Colonic mucosa (tissue), 4 donors: ENCODE data around the gene BACE1. TPM values are rescaled to one million over a fixed set of nuclear protein-coding genes. Genes with fewer than 3 reads are reported as not detected.
"Not testable (repeated sequence)": the region's sequence is repeated elsewhere in the genome, so short reads cannot be mapped to it uniquely, and the experiment has no call there.

Source experiments
- DNase-seq: peaks from one replicate; pipeline ENCODE4 v3.0.0-alpha.2; 2020
- H3K27ac ChIP-seq: fragments of 200-600 bp; one replicate; pipeline ENCODE4 v1.8.0; 2021
- H3K27me3 ChIP-seq: fragments of 200-600 bp; one replicate; pipeline ENCODE4 v1.8.0; 2021
- H3K36me3 ChIP-seq: fragments of 200-600 bp; one replicate; pipeline ENCODE4 v1.8.0; 2021
- H3K4me1 ChIP-seq: fragments of 200-600 bp; one replicate; pipeline ENCODE4 v1.8.0; 2021; ENCODE audit warnings: mild to moderate bottlenecking
- H3K4me3 ChIP-seq: fragments of 200-600 bp; one replicate; pipeline ENCODE4 v1.8.0; 2021
- H3K9ac ChIP-seq, 2 donors: one replicate each; pipeline ENCODE4 v1.7.0; 2013; ENCODE audit warnings: control low read depth in 2 of 2, low read depth in 2 of 2, low read length in 2 of 2
- H3K9me3 ChIP-seq: fragments of 200-600 bp; one replicate; pipeline ENCODE4 v1.8.0; 2021
- CTCF ChIP-seq: fragments of 200-600 bp; IDR thresholded peaks from one replicate; pipeline ENCODE4 v1.8.0; 2022; ENCODE audit warnings: antibody characterized with exemption, mild to moderate bottlenecking
- intact Hi-C: fragments of 100-400 bp; cut with DNase I; formaldehyde crosslinking; loops from one replicate; pipeline ENCODE4 v1.14.1; 2022
- total RNA-seq, 2 donors: library from RNA; stranded (reverse); fragmentation: NEBNext Ultra II Directional in 1 of 2; extraction: Animal tissue kit (Norgen Biotek cat#: 25700) in 1 of 2; gene quantifications; one replicate each; pipeline ENCODE4 v1.2.1, GENCODE V29; 2021
- donor health status: healthy.
- donor health status: DM: no; HTN: no; CAD: no.
- donor health status: DM: no; HTN: no; CAD: no.

Gene BACE1
- total RNA-seq, 2 donors from 2014 or later, result 11.1 to 11.5 TPM

GRCh38 chr11:117278347-117278746 lies 37.7 kb downstream of the BACE1 start:
- DNase-seq, result no peak
- no peak overlapping the region for H3K27ac ChIP-seq
- intact Hi-C loops, result no loop called here
- H3K9ac ChIP-seq, result no peak overlapping the region
- no peak for TF ChIP-seq CTCF
- H3K4me3 ChIP-seq, result no peak overlapping the region
- no peaks in the 10 kb centered on the region for H3K4me1 ChIP-seq
- H3K36me3 ChIP-seq, result no peaks in the 10 kb centered on the region
- no peaks in the 10 kb centered on the region for H3K9me3 ChIP-seq
- H3K27me3 ChIP-seq, result no peaks in the 10 kb centered on the region

- no peak overlapping the region for H3K27ac ChIP-seq
- no peaks in the 10 kb centered on the region for H3K9me3 ChIP-seq
- no peaks in the 10 kb centered on the region for H3K4me1 ChIP-seq
- no peak for DNase-seq
- TF ChIP-seq CTCF, result no peak
- no peaks in the 10 kb centered on the region for H3K27me3 ChIP-seq
- intact Hi-C loops, result no loop called here
- no peaks in the 10 kb centered on the region for H3K36me3 ChIP-seq
- no peak overlapping the region for H3K9ac ChIP-seq
- no peak overlapping the region for H3K4me3 ChIP-seq
These were observed 42.3 kb downstream of the BACE1 start for GRCh38 chr11:117273550-117274289.

- H3K27ac ChIP-seq, H3K27me3 ChIP-seq, DNase-seq, intact Hi-C loops, H3K4me3 ChIP-seq, H3K36me3 ChIP-seq, H3K4me1 ChIP-seq, H3K9me3 ChIP-seq, H3K9ac ChIP-seq: not testable (repeated sequence)
These were observed 43.9 kb downstream of the BACE1 start for GRCh38 chr11:117272175-117272574.

- H3K4me1 ChIP-seq, result no peaks in the 10 kb centered on the region
- H3K36me3 ChIP-seq, result no peaks in the 10 kb centered on the region
- TF ChIP-seq CTCF, result no peak
- no peaks in the 10 kb centered on the region for H3K9me3 ChIP-seq
- no peaks in the 10 kb centered on the region for H3K27me3 ChIP-seq
- no peak overlapping the region for H3K4me3 ChIP-seq
- DNase-seq, result no peak
- H3K27ac ChIP-seq, result no peak overlapping the region
- H3K9ac ChIP-seq, result no peak overlapping the region
- intact Hi-C loops, result no loop called here
These were observed 44.8 kb downstream of the BACE1 start for GRCh38 chr11:117271208-117271607.

GRCh38 chr11:117269856-117270255 lies 46.2 kb downstream of the BACE1 start:
- no peak overlapping the region for H3K9ac ChIP-seq
- H3K27me3 ChIP-seq, result no peaks in the 10 kb centered on the region
- no peaks in the 10 kb centered on the region for H3K9me3 ChIP-seq
- no peak overlapping the region for H3K27ac ChIP-seq
- no peak for TF ChIP-seq CTCF
- H3K36me3 ChIP-seq, result no peaks in the 10 kb centered on the region
- no peak overlapping the region for H3K4me3 ChIP-seq
- H3K4me1 ChIP-seq, result no peaks in the 10 kb centered on the region
- intact Hi-C loops, result no loop called here
- DNase-seq, result no peak

- no peak for TF ChIP-seq CTCF
- Histone ChIP-seq H3K4me1 (no peaks in the 10 kb centered on the region), H3K36me3 (no peaks in the 10 kb centered on the region), H3K9ac (no peak overlapping the region), H3K9me3 (no peaks in the 10 kb centered on the region), H3K4me3 (no peak overlapping the region), H3K27ac (no peak overlapping the region), H3K27me3 (no peaks in the 10 kb centered on the region)
- no peak for DNase-seq
- intact Hi-C loops, result no loop called here
These were observed 50.3 kb downstream of the BACE1 start for GRCh38 chr11:117265745-117266144.

GRCh38 chr11:117264624-117265323 lies 51.3 kb downstream of the BACE1 start:
- H3K4me1 ChIP-seq, H3K27me3 ChIP-seq, H3K9ac ChIP-seq, H3K4me3 ChIP-seq, DNase-seq, H3K36me3 ChIP-seq, H3K9me3 ChIP-seq, H3K27ac ChIP-seq, intact Hi-C loops: not testable (repeated sequence)
